Keratinocyte (primary cell): Measurements from ENCODE around the gene RDH13.

Experiments used
- EZH2 ChIP-seq: IDR thresholded peaks from one replicate; pipeline ENCODE4 v1.6.1; 2012; ENCODE audit warnings: inconsistent platforms, mild to moderate bottlenecking, low read length, moderate library complexity
- TF ChIP-seq, protein P1 (sequence below), 3 experiments: IDR thresholded peaks in 1 of 3; conservative IDR thresholded peaks in 1 of 3; optimal IDR thresholded peaks in 1 of 3; 2 replicates in 2 of 3; 3 replicates in 1 of 3; pipeline versions ENCODE3 to v1.5.1; 2011; ENCODE audit warnings: low read length in 3 of 3, mild to moderate bottlenecking in 3 of 3, moderate library complexity in 2 of 3, control low read depth in 1 of 3, inconsistent platforms in 1 of 3; ENCODE audit not compliant: insufficient read depth in 2 of 3; ENCODE audit errors: extremely low read depth in 1 of 3

DNA sequence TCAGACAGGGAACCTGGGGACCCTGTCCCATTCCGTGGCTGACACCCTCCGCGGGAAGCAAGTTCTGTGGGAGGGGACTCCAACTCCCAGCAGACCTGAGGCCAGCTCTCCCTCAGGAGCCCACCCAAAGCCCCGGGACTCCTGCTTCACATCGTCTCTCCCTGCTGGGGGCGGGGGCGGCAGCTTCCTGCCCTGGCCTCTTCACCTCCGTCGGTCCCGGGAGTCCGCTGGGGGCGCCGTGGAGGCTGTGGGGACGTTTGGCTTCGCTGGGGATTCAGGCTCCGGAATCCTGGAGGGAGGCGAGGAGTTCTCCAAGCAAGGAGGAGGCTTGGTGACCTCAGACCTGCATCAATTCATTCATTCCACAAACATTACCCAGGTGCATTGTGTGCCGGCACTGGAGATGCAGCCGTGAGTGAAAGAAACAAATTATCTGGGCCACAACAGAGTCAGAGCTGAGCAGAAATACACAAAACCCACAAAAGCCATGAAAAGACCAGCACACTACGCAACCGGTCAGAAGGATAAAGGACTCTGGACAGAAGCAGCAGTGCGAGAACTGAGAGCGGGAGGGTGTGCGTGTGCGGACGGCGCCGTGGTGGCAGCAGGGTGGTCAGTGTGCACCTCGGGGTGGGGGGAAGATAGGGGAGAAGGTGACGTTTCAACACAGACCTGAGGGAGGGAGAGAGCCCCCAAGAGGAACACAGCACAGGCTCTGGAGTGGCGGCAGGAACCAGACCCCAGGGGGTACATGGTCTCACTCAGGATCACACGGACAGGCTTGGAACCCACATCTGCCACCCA lies 31.7 kb upstream of the RDH13 start:
- TF ChIP-seq, protein P1, sequence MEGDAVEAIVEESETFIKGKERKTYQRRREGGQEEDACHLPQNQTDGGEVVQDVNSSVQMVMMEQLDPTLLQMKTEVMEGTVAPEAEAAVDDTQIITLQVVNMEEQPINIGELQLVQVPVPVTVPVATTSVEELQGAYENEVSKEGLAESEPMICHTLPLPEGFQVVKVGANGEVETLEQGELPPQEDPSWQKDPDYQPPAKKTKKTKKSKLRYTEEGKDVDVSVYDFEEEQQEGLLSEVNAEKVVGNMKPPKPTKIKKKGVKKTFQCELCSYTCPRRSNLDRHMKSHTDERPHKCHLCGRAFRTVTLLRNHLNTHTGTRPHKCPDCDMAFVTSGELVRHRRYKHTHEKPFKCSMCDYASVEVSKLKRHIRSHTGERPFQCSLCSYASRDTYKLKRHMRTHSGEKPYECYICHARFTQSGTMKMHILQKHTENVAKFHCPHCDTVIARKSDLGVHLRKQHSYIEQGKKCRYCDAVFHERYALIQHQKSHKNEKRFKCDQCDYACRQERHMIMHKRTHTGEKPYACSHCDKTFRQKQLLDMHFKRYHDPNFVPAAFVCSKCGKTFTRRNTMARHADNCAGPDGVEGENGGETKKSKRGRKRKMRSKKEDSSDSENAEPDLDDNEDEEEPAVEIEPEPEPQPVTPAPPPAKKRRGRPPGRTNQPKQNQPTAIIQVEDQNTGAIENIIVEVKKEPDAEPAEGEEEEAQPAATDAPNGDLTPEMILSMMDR (optimal IDR thresholded peaks at IDR 0.05 in 1 of 3, IDR thresholded peaks at IDR 0.05 in 1 of 3, conservative IDR thresholded peaks at IDR 0.05 in 1 of 3; ENCODE audit: extremely low read depth in 1 of 3, insufficient read depth in 2 of 3, low read length in 3 of 3), result no peak
- TF ChIP-seq EZH2, result no peak
